GM23338 (cell line): ENCODE data around the gene GRK7. TPM values are rescaled to one million over a fixed set of nuclear protein-coding genes. Genes with fewer than 3 reads are reported as not detected.

Experiments
- ATAC-seq: fragments of 200-7000 bp; cut with Tn5 transposase; 3 replicates; pipeline ENCODE4 v1.9.1; 2020
- DNase-seq: peaks from one replicate; pipeline ENCODE4 v3.0.0-alpha.2; 2015; ENCODE audit warnings: low spot score
- H2AFZ ChIP-seq: fragments of 200-600 bp; sonication (generic); 2 replicates; pipeline ENCODE4 v1.8.0; 2016; ENCODE audit warnings: antibody characterized with exemption, mild to moderate bottlenecking, moderate library complexity
- H3F3A ChIP-seq: fragments of 200-600 bp; sonication (generic); replicated peaks from 2 replicates; pipeline ENCODE4 v1.8.0; 2017; ENCODE audit warnings: antibody characterized with exemption, mixed run types, low read depth
- H3K27ac ChIP-seq: fragments of 200-600 bp; sonication (generic); 2 replicates; pipeline ENCODE4 v1.6.1; 2016; ENCODE audit warnings: low read depth
- H3K27me3 ChIP-seq: fragments of 200-600 bp; sonication (generic); 2 replicates; pipeline ENCODE4 v1.8.0; 2016; ENCODE audit warnings: mild to moderate bottlenecking, mixed run types, moderate library complexity; ENCODE audit not compliant: insufficient read depth
- H3K36me3 ChIP-seq: fragments of 200-600 bp; sonication (generic); 2 replicates; pipeline ENCODE4 v1.8.0; 2016; ENCODE audit warnings: mild to moderate bottlenecking; ENCODE audit not compliant: insufficient read depth
- H3K4me1 ChIP-seq: fragments of 200-600 bp; sonication (generic); 2 replicates; pipeline ENCODE4 v1.8.0; 2016; ENCODE audit warnings: mild to moderate bottlenecking, moderate library complexity; ENCODE audit not compliant: insufficient read depth
- H3K4me2 ChIP-seq: fragments of 200-600 bp; sonication (generic); 2 replicates; pipeline ENCODE4 v1.7.1; 2017; ENCODE audit warnings: mixed run types
- H3K4me3 ChIP-seq: fragments of 200-600 bp; sonication (generic); 2 replicates; pipeline ENCODE4 v1.6.1; 2016; ENCODE audit warnings: mixed run types
- H3K79me2 ChIP-seq: fragments of 200-600 bp; sonication (generic); replicated peaks from 2 replicates; pipeline ENCODE4 v1.8.0; 2017; ENCODE audit warnings: mild to moderate bottlenecking; ENCODE audit not compliant: insufficient read depth
- H3K9me2 ChIP-seq: fragments of 200-600 bp; sonication (generic); 2 replicates; pipeline ENCODE4 v1.8.0; 2017; ENCODE audit not compliant: insufficient read depth
- H4K20me1 ChIP-seq: fragments of 200-600 bp; sonication (generic); replicated peaks from 2 replicates; pipeline ENCODE4 v1.8.0; 2017; ENCODE audit warnings: mild to moderate bottlenecking; ENCODE audit not compliant: insufficient read depth
- H3K27ac Mint-ChIP-seq: 2 replicates; pipeline ENCODE4 v1.8.0; 2020; ENCODE audit warnings: inconsistent platforms, mild to moderate bottlenecking, moderate library complexity, mixed read lengths
- H3K27me3 Mint-ChIP-seq: 3 replicates; pipeline ENCODE4 v1.8.0; 2022; ENCODE audit warnings: low read depth, mild to moderate bottlenecking, moderate library complexity, mixed read lengths, inconsistent platforms; ENCODE audit not compliant: insufficient read depth, poor library complexity
- H3K36me3 Mint-ChIP-seq: 3 replicates; pipeline ENCODE4 v1.8.0; 2021; ENCODE audit warnings: low read depth, mild to moderate bottlenecking, inconsistent platforms, moderate library complexity, mixed read lengths
- H3K4me1 Mint-ChIP-seq: 3 replicates; pipeline ENCODE4 v1.8.0; 2020; ENCODE audit warnings: mild to moderate bottlenecking, inconsistent platforms, mixed read lengths
- H3K4me3 Mint-ChIP-seq: 3 replicates; pipeline ENCODE4 v1.8.0; 2021; ENCODE audit warnings: moderate library complexity, mild to moderate bottlenecking, inconsistent platforms, mixed read lengths
- H3K9me3 Mint-ChIP-seq: 3 replicates; pipeline ENCODE4 v1.8.0; 2020; ENCODE audit warnings: moderate library complexity, mild to moderate bottlenecking, inconsistent platforms, mixed read lengths
- CREB1 ChIP-seq: fragments of 250-450 bp; sonication (Bioruptor Pico); IDR thresholded peaks from 2 replicates; pipeline ENCODE4 v1.5.0; 2020; ENCODE audit warnings: low read depth, mild to moderate bottlenecking, moderate library complexity
- ETS1 ChIP-seq: IDR thresholded peaks from 2 replicates; pipeline ENCODE4 v1.6.1; 2016; ENCODE audit warnings: antibody characterized with exemption
- EZH2 ChIP-seq: fragments of 200-600 bp; sonication (generic); IDR thresholded peaks from one replicate; pipeline ENCODE4 v1.8.0; 2017; ENCODE audit warnings: antibody characterized with exemption, mild to moderate bottlenecking, low read depth; ENCODE audit not compliant: unreplicated experiment
- EZH2phosphoT487 ChIP-seq: fragments of 200-600 bp; sonication (generic); IDR thresholded peaks from one replicate; pipeline ENCODE4 v1.8.1; 2018; ENCODE audit warnings: antibody characterized with exemption; ENCODE audit not compliant: unreplicated experiment
- JUNB ChIP-seq: IDR thresholded peaks from one replicate; pipeline ENCODE4 v1.6.1; 2016; ENCODE audit warnings: antibody characterized with exemption; ENCODE audit not compliant: unreplicated experiment
- STAT1 ChIP-seq: IDR thresholded peaks from one replicate; pipeline ENCODE4 v1.6.1; 2016; ENCODE audit warnings: antibody characterized with exemption; ENCODE audit not compliant: unreplicated experiment
- ZNF114 ChIP-seq: fragments of 250-450 bp; sonication (Bioruptor Pico); IDR thresholded peaks from 2 replicates; pipeline ENCODE4 v1.5.0; 2020; ENCODE audit warnings: mild to moderate bottlenecking, moderate library complexity
- ZNF331 ChIP-seq: fragments of 250-450 bp; sonication (Bioruptor Pico); IDR thresholded peaks from 2 replicates; pipeline ENCODE4 v1.5.0; 2020; ENCODE audit warnings: low read depth, mild to moderate bottlenecking, moderate library complexity
- ZNF462 ChIP-seq: fragments of 250-450 bp; sonication (Bioruptor Pico); IDR thresholded peaks from 2 replicates; pipeline ENCODE4 v1.5.0; 2020; ENCODE audit warnings: mild to moderate bottlenecking, moderate library complexity
- polyA plus RNA-seq: library from polyadenylated mRNA; unstranded; fragments of >200 nt; fragmentation: Nextera tagmentation; extraction: Ambion mirVana; gene quantifications from 2 replicates; pipeline ENCODE4 v1.2.1, GENCODE V29; 2016
- total RNA-seq: library from RNA; depleted of rRNA; stranded (reverse); fragments of >200 nt; shearing (Covaris generic); gene quantifications from 2 replicates; pipeline ENCODE4 v1.2.3, GENCODE V29; 2014

Gene GRK7
- total and polyA plus RNA-seq, 2 experiments from 2014 or later, result not detected

GRCh38 chr3:141783632-141784031 is 20.4 kb downstream of the GRK7 start (continued):
- TF ChIP-seq CREB1 (no peak), STAT1 (no peak), ZNF462 (CRISPR knock-in tag) (no peak), EZH2phosphoT487 (no peak), JUNB (no peak), EZH2 (no peak)

GRCh38 chr3:141784096-141784495 is 20.9 kb downstream of the GRK7 start:
- no peak overlapping the region for H3K27ac Mint-ChIP-seq
- no peak for TF ChIP-seq ZNF114 (CRISPR knock-in tag)
- TF ChIP-seq EZH2, result no peak
- TF ChIP-seq ZNF462 (CRISPR knock-in tag), result no peak
- TF ChIP-seq EZH2phosphoT487, result no peak
- no peak for TF ChIP-seq ZNF331 (CRISPR knock-in tag)
- no peak for TF ChIP-seq ETS1
- TF ChIP-seq STAT1, result no peak
- no peak for TF ChIP-seq JUNB

More at GRCh38 chr3:141784096-141784495, 20.9 kb downstream of the GRK7 start:
- Histone ChIP-seq H3K4me1 (no peaks in the 10 kb centered on the region), H3K27ac (no peak overlapping the region), H3K4me3 (no peak overlapping the region), H3K4me2 (no peak overlapping the region), H3K36me3 (no peaks in the 10 kb centered on the region), H4K20me1 (no peaks in the 10 kb centered on the region), H3K27me3 (no peaks in the 10 kb centered on the region), H3K79me2 (no peaks in the 10 kb centered on the region), H3F3A (no peaks in the 10 kb centered on the region), H2AFZ (peak overlapping the region; percentile 47; the same call in 1 of the 2 replicates), H3K9me2 (no peaks in the 10 kb centered on the region)
- no peaks in the 10 kb centered on the region for H3K36me3 Mint-ChIP-seq
- no peak overlapping the region for H3K4me3 Mint-ChIP-seq
- peaks cover 5% of the 10 kb centered on the region for H3K27me3 Mint-ChIP-seq
- no peaks in the 10 kb centered on the region for H3K4me1 Mint-ChIP-seq
- no peak for DNase-seq
- no peak for ATAC-seq
- 0 out of 3 replicates have a peak, but pooled peaks cover 2% of the 10 kb centered on the region for H3K9me3 Mint-ChIP-seq
